Sigmoid colon (tissue), 7 donors: ENCODE measurements around the gene NAP1L4. TPM values are rescaled to one million over a fixed set of nuclear protein-coding genes. Genes with fewer than 3 reads are reported as not detected.
A peak's percentile ranks its signal among the peaks of the same experiment; 100 is the strongest.

Experiments
- DNase-seq: peaks from one replicate; pipeline ENCODE4 v3.0.0-alpha.2; 2019
- H3K27ac ChIP-seq, 4 donors: fragments of 200-600 bp; sonication (generic); one replicate each; pipeline ENCODE4 v1.5.1; 2016 to 2019; ENCODE audit warnings: mild to moderate bottlenecking in 1 of 4
- H3K27me3 ChIP-seq, 3 donors: fragments of 200-600 bp; sonication (generic); one replicate each; pipeline ENCODE4 v1.5.1; 2019; ENCODE audit warnings: mild to moderate bottlenecking in 1 of 3
- H3K36me3 ChIP-seq, 4 donors: fragments of 200-600 bp; sonication (generic); one replicate each; pipeline ENCODE4 v1.5.1; 2016 to 2019
- H3K4me1 ChIP-seq, 4 donors: fragments of 200-600 bp; sonication (generic); one replicate each; pipeline ENCODE4 v1.5.1; 2017 to 2019
- H3K4me3 ChIP-seq, 4 donors: fragments of 200-600 bp; sonication (generic); one replicate each; pipeline ENCODE4 v1.5.1; 2017 to 2019; ENCODE audit warnings: mild to moderate bottlenecking in 2 of 4, moderate library complexity in 1 of 4
- H3K9me3 ChIP-seq, 4 donors: fragments of 200-600 bp in 3 of 4; sonication (generic) in 3 of 4; one replicate each; pipeline versions ENCODE4 v1.5.1 to v1.6.1; 2013 to 2019
- CTCF ChIP-seq, 4 experiments: fragments of 450-650 bp in 3 of 4; fragments of 200-600 bp in 1 of 4; IDR thresholded peaks; one replicate each; pipeline ENCODE4 v1.5.1; 2016 to 2019; ENCODE audit warnings: antibody characterized with exemption in 4 of 4, mild to moderate bottlenecking in 3 of 4, moderate library complexity in 2 of 4
- EP300 ChIP-seq, 4 donors: sonication (generic); formaldehyde crosslinking; IDR thresholded peaks; one replicate each; pipeline ENCODE4 v1.6.1; 2017; ENCODE audit warnings: antibody characterized with exemption in 4 of 4
- POLR2A ChIP-seq, 2 donors: fragments of 450-650 bp; IDR thresholded peaks; one replicate each; pipeline ENCODE4 v1.6.1; 2016; ENCODE audit warnings: antibody characterized with exemption in 2 of 2, mild to moderate bottlenecking in 2 of 2, moderate library complexity in 2 of 2
- POLR2AphosphoS5 ChIP-seq, 4 donors: sonication (generic); formaldehyde crosslinking; IDR thresholded peaks; one replicate each; pipeline ENCODE4 v1.6.1; 2017; ENCODE audit warnings: antibody characterized with exemption in 4 of 4
- WGBS, 2 donors: extraction: QIAGEN DNeasy Blood & Tissue Kit; methylation state at CpG; one replicate each; pipeline ENCODE4 v1.1.7; 2013; 5-methylcytosine and 5-hydroxymethylcytosine counted together
- intact Hi-C: fragments of 100-400 bp; cut with DNase I; formaldehyde crosslinking; loops from one replicate; pipeline ENCODE4 v1.15.1; 2023
- polyA plus RNA-seq, 3 donors: library from polyadenylated mRNA; stranded (reverse); fragments of 200-250 nt; gene quantifications; one replicate each; pipeline ENCODE4 v1.2.3, GENCODE V29; 2013
- total RNA-seq, 4 donors: library from RNA; depleted of rRNA; stranded (reverse); fragments of >200 nt; gene quantifications; one replicate each; pipeline ENCODE4 v1.1.0, GENCODE V29; 2016
- donor health status: healthy with polysubstance abuse.
- donor health status: Bipolar disorder and iron deficiency.
- donor health status: healthy.

NAP1L4 gene
- total and polyA plus RNA-seq, 7 donors, result 55.9 to 102 (median 88.7) TPM

DNA sequence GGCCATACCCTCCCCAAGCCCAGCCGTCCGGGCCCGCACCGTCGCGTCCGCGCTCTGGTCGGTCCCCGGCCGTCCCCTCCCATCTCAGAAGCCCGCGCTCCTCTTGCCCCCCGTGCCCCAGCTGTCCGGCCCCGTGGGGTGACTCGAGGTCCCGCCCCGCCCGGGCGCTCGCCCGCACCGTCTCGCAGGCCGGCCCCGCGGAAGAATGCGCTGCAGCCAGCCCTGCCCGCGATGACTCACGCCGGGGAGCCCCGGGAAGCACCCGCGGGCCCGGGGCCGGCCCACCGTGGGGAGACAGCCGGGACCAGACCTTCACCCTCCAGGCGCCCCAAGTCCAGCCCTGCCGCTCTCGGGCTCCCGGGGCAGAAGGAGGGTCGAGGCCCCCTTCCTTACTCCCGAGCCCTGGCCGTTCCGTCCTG, 62.6 kb downstream of the NAP1L4 start:
- peaks cover 0 to 31% (median 27%) of the 10 kb centered on the region in 4 donors for H3K4me1 ChIP-seq
- H3K27me3 ChIP-seq, result peaks cover 15 to 55% (median 36%) of the 10 kb centered on the region in 3 donors
- peak overlapping the region in 3 of 4 donors; percentile 44 to 53 (median 47) for H3K4me3 ChIP-seq
- TF ChIP-seq EP300 (IDR thresholded peaks at IDR 0.05) (no peak), CTCF (IDR thresholded peaks at IDR 0.05) (no peak), POLR2A (IDR thresholded peaks at IDR 0.05) (no peak), POLR2AphosphoS5 (IDR thresholded peaks at IDR 0.05) (no peak)
- no peaks in the 10 kb centered on the region for H3K9me3 ChIP-seq
- DNase-seq, result peak; percentile 72
- no peaks in the 10 kb centered on the region for H3K36me3 ChIP-seq
- 1 to 2% methylated on average over 48 of the region's 48 CpGs for WGBS, 2 donors
- intact Hi-C loops, result no loop called here
- peak overlapping the region; percentile 5 to 57 (median 35) for H3K27ac ChIP-seq

GRCh38 chr11:2928605-2929530, 63.3 kb downstream of the NAP1L4 start, which contains the start of gene PHLDA2:
TSS of gene PHLDA2 (minus strand) at chr11:2929420. CDS start at chr11:2929364, 56 bp downstream.
- 1% methylated on average over 110 to 113 of the region's 113 CpGs for whole genome bisulfite sequencing, 2 donors
- peak within 1 kb of the TSS; percentile 5 to 57 (median 35) for H3K27ac ChIP-seq
- no peak for TF ChIP-seq CTCF (IDR thresholded peaks at IDR 0.05)
- peak; percentile 21 to 68 (median 52) for TF ChIP-seq POLR2AphosphoS5 (IDR thresholded peaks at IDR 0.05)
- peak in 1 of 2 donors; percentile 44 for TF ChIP-seq POLR2A (IDR thresholded peaks at IDR 0.05)
- intact Hi-C loops, result no loop called here
- H3K4me3 ChIP-seq, result peak within 1 kb of the TSS; percentile 8 to 53 (median 46)
- H3K36me3 ChIP-seq, result no peaks in the 10 kb centered on the region
- no peaks in the 10 kb centered on the region for H3K9me3 ChIP-seq
- peak; percentile 71 for DNase-seq
- peaks cover 15 to 55% (median 36%) of the 10 kb centered on the region in 3 donors for H3K27me3 ChIP-seq
- peaks cover 0 to 31% (median 27%) of the 10 kb centered on the region in 4 donors for H3K4me1 ChIP-seq

DNA sequence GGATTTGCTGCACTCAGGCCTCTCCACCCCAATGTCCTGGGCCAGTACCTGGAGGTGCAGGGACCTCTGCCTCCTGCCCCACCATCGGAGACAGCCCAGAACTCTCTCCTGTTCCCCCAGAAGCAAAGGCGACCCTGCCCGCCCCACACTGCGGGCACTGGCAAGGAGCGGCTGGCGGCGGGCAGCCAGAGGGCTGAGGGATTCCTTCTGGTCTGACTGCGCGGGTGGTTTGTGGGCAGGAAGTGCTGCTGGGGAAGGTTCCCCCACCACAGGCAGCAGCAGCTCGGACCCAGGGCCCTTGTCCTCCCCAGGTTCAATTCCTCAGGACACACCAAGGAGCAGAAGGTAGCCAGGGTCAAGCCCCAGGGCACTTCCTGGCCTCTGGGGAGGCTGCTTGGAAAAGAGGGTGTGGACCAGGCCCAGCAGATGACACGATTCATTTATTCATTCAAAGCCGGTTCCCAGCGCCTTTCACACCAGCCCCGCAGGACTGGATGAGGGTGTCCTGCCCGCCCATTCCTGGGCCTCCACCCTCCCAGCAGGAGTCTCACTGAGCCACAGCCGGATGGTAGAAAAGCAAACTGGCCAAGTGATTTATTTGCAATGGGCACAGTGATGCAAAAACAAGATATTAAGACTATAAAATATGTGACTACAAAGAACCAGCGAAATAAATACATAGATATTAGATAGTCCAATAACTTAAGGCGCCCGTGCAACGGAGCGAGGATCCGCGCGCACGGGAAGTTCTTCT, 64.1 kb downstream of the NAP1L4 start:
- Histone ChIP-seq H3K27ac (peak overlapping the region in 1 of 4 donors; percentile 57), H3K4me3 (peak overlapping the region in 3 of 4 donors; percentile 44 to 53 (median 47)), H3K27me3 (peaks cover 15 to 55% (median 36%) of the 10 kb centered on the region in 3 donors), H3K4me1 (peaks cover 0 to 31% (median 27%) of the 10 kb centered on the region in 4 donors), H3K36me3 (no peaks in the 10 kb centered on the region), H3K9me3 (no peaks in the 10 kb centered on the region)
- DNase-seq, result no peak
- WGBS, 2 donors, result 24 to 34% methylated on average over 25 of the region's 25 CpGs
- TF ChIP-seq EP300 (IDR thresholded peaks at IDR 0.05) (no peak), CTCF (IDR thresholded peaks at IDR 0.05) (no peak), POLR2AphosphoS5 (IDR thresholded peaks at IDR 0.05) (no peak), POLR2A (IDR thresholded peaks at IDR 0.05) (no peak)
- intact Hi-C loops, result no loop called here

DNA sequence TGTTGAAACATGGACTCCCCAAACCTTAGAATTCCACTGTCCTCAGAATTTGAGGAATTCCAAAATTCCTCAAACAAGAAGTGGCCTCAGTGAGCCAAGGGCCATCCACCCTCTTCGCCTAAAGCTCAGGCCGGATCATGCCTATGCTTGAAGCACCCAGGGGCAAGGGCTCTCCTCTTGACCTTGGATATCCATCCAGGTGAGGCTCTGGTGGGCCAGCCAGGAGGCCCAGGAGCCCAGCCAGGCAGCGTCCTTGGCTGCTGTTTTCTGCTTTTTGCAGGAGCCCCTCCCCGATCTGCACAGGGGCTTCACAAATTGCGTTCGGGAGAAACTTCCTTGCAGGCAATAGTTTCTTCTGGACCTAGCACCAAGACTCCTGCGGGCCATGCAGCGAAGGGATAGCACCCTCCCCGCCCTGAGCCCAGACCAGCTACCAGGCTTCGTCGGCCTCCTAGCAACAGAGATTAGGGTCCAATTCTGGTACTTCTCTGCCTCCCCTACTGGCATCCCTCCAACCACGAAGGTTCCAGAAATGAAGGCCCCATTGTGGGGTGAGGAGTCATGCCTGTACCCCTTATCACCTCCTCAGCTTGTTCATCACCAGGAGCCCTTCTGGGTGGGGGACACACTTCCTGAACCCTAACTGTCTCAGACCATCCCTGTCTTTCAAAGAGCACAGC, 64.9 kb downstream of the NAP1L4 start:
- Histone ChIP-seq H3K27me3 (peaks cover 15 to 55% (median 36%) of the 10 kb centered on the region in 3 donors), H3K9me3 (no peaks in the 10 kb centered on the region), H3K4me3 (no peak overlapping the region), H3K36me3 (no peaks in the 10 kb centered on the region), H3K27ac (no peak overlapping the region), H3K4me1 (peaks cover 0 to 31% (median 27%) of the 10 kb centered on the region in 4 donors)
- 90 to 93% methylated on average over 12 of the region's 12 CpGs for WGBS, 2 donors
- intact Hi-C loops, result no loop called here
- TF ChIP-seq POLR2AphosphoS5 (IDR thresholded peaks at IDR 0.05), result no peak
- TF ChIP-seq POLR2A (IDR thresholded peaks at IDR 0.05), result no peak
- TF ChIP-seq CTCF (IDR thresholded peaks at IDR 0.05), result no peak
- no peak for TF ChIP-seq EP300 (IDR thresholded peaks at IDR 0.05)
- peak; percentile 54 for DNase-seq
